Activated CD8-positive, alpha-beta T cell treated with anti-CD3 and anti-CD28 coated beads for 36 hours (primary cell): Measurements from ENCODE around the gene PGPEP1. TPM values are rescaled to one million over a fixed set of nuclear protein-coding genes. Genes with fewer than 3 reads are reported as not detected.
A peak's percentile ranks its signal among the peaks of the same experiment; 100 is the strongest.

ENCODE experiments used
- ATAC-seq: fragments of 200-7000 bp; cut with Tn5 transposase; one replicate; pipeline ENCODE4 v1.10.0; 2021; ENCODE audit warnings: mild to moderate bottlenecking, moderate library complexity
- CTCF ChIA-PET: fragments of 350-600 bp; sonication (Branson Sonifier 250); formaldehyde crosslinking; loops from one replicate; lab custom pipeline; 2021; ENCODE audit warnings: antibody characterized with exemption; lab: Charles Lee
- POLR2A ChIA-PET: fragments of 350-600 bp; sonication (Branson Sonifier 250); formaldehyde crosslinking; loops from one replicate; lab custom pipeline; 2021; ENCODE audit warnings: antibody characterized with exemption; lab: Charles Lee
- DNase-seq: peaks from one replicate; pipeline ENCODE4 v3.0.0-alpha.2; 2020
- H3K27ac Mint-ChIP-seq: one replicate; pipeline ENCODE4 v1.8.0; 2021; ENCODE audit warnings: mild to moderate bottlenecking, mixed read lengths
- H3K27me3 Mint-ChIP-seq: one replicate; pipeline ENCODE4 v1.8.0; 2021; ENCODE audit warnings: mixed read lengths
- H3K36me3 Mint-ChIP-seq: one replicate; pipeline ENCODE4 v1.8.0; 2021; ENCODE audit warnings: low read depth, mixed read lengths
- H3K4me1 Mint-ChIP-seq: one replicate; pipeline ENCODE4 v1.8.0; 2021; ENCODE audit warnings: low read depth, mixed read lengths
- H3K4me3 Mint-ChIP-seq: one replicate; pipeline ENCODE4 v1.8.0; 2021; ENCODE audit warnings: mild to moderate bottlenecking, moderate library complexity, mixed read lengths
- H3K9me3 Mint-ChIP-seq: one replicate; pipeline ENCODE4 v1.8.0; 2021; ENCODE audit warnings: mixed read lengths
- CTCF ChIP-seq: fragments of 200-600 bp; IDR thresholded peaks from one replicate; pipeline ENCODE4 v1.8.0; 2022; ENCODE audit warnings: antibody characterized with exemption, mild to moderate bottlenecking
- intact Hi-C: fragments of 100-400 bp; cut with micrococcal nuclease; formaldehyde crosslinking; loops from one replicate; pipeline ENCODE4 v1.10.0; 2022
- total RNA-seq, 2 experiments: library from RNA; stranded (reverse); gene quantifications; one replicate each; pipeline ENCODE4 v1.2.3, GENCODE V29; 2021

PGPEP1 gene
- total RNA-seq, 2 experiments from 2014 or later, result 21.7 to 23.9 TPM

- H3K4me1 Mint-ChIP-seq, result peaks cover 6% of the 10 kb centered on the region
- ChIA-PET POLR2A (no interaction called here), CTCF (interaction anchor here (0.5 to 6.7 kb wide), 9 partner anchors 8 to 55 kb away, joined by 3 to 181 read pairs (median 3); partner anchors contain the start of gene SSBP4)
- TF ChIP-seq CTCF, result peak; percentile 71
- H3K4me3 Mint-ChIP-seq, result no peak within 1 kb of the TSS
- ATAC-seq, result no peak
- DNase-seq, result peak; percentile 52
- no peaks in the 10 kb centered on the region for H3K36me3 Mint-ChIP-seq
- peaks cover 41% of the 10 kb centered on the region for H3K27me3 Mint-ChIP-seq
- no peaks in the 10 kb centered on the region for H3K9me3 Mint-ChIP-seq
- intact Hi-C loops, result no loop called here
- H3K27ac Mint-ChIP-seq, result no peak within 1 kb of the TSS
Observed at GRCh38 chr19:18385675-18386542, 45.5 kb downstream of the PGPEP1 start, which contains the start of gene GDF15. Gene GDF15 (plus strand): TSS chr19:18386158. CDS start chr19:18386190, 32 bp downstream.

- POLR2A ChIA-PET, result interaction anchor here (1.6 kb wide), 1 partner anchor 26 kb away, joined by 4 read pairs; no protein-coding TSS in a partner anchor
- H3K27me3 Mint-ChIP-seq, result peaks cover 41% of the 10 kb centered on the region
- intact Hi-C loops, result no loop called here
Observed at GRCh38 chr19:18386543-18387271, 46.3 kb downstream of the PGPEP1 start.

GRCh38 chr19:18388100-18388959 lies 47.9 kb downstream of the PGPEP1 start:
- ATAC-seq (peak; percentile 90), DNase-seq (peak; percentile 83)
- peaks cover 36% of the 10 kb centered on the region for H3K27me3 Mint-ChIP-seq
- peak; percentile 100 for TF ChIP-seq CTCF
- H3K9me3 Mint-ChIP-seq, result no peaks in the 10 kb centered on the region
- peaks cover 6% of the 10 kb centered on the region for H3K4me1 Mint-ChIP-seq
- H3K36me3 Mint-ChIP-seq, result no peaks in the 10 kb centered on the region
- H3K27ac Mint-ChIP-seq, result no peak overlapping the region
- H3K4me3 Mint-ChIP-seq, result peak overlapping the region; percentile 62
- intact Hi-C loops, result no loop called here
- ChIA-PET POLR2A (interaction anchor here (1.4 to 2.1 kb wide), 4 partner anchors 24 to 108 kb away, joined by 4 to 9 read pairs (median 6); no protein-coding TSS in a partner anchor), CTCF (interaction anchor here (0.6 to 6.7 kb wide), 53 partner anchors 8 to 458 kb away, joined by 3 to 181 read pairs (median 4); partner anchors contain the start of genes IQCN, JUND, LRRC25 and LSM4)

More at GRCh38 chr19:18386543-18387271, 46.3 kb downstream of the PGPEP1 start:
- Mint-ChIP-seq H3K9me3 (no peaks in the 10 kb centered on the region), H3K4me1 (peaks cover 6% of the 10 kb centered on the region), H3K27ac (no peak overlapping the region), H3K4me3 (no peak overlapping the region), H3K36me3 (no peaks in the 10 kb centered on the region)
- ATAC-seq, result no peak
- no peak for TF ChIP-seq CTCF
- no peak for DNase-seq
- CTCF ChIA-PET, result interaction anchor here (0.8 to 6.7 kb wide), 5 partner anchors 13 to 460 kb away, joined by 3 to 181 read pairs (median 5); partner anchors contain the start of gene SSBP4

GRCh38 chr19:18388960-18389725 lies 48.7 kb downstream of the PGPEP1 start:
- Mint-ChIP-seq H3K4me3 (no peak overlapping the region), H3K4me1 (peaks cover 6% of the 10 kb centered on the region), H3K27me3 (peaks cover 37% of the 10 kb centered on the region), H3K27ac (no peak overlapping the region), H3K9me3 (no peaks in the 10 kb centered on the region), H3K36me3 (no peaks in the 10 kb centered on the region)
- DNase-seq (no peak), ATAC-seq (no peak)
- CTCF ChIA-PET, result interaction anchor here (0.6 to 6.7 kb wide), 32 partner anchors 9 to 271 kb away, joined by 3 to 181 read pairs (median 6); partner anchors contain the start of genes LRRC25, LSM4, MPV17L2 and SSBP4
- TF ChIP-seq CTCF, result no peak
- POLR2A ChIA-PET, result interaction anchor here (1.0 to 2.1 kb wide), 6 partner anchors 11 to 110 kb away, joined by 3 to 9 read pairs (median 4); partner anchors contain the start of gene JUND
- intact Hi-C loops, result no loop called here
